NB4 (cell line): Measurements from ENCODE around the gene YEATS2.

Experiments
- DNase-seq: peaks from one replicate; pipeline ENCODE4 v3.0.0; 2010; ENCODE audit warnings: low read depth
- H3K4me3 ChIP-seq: one replicate; pipeline ENCODE4 v1.5.1; 2011; ENCODE audit warnings: mild to moderate bottlenecking, low read depth, low read length, moderate library complexity
- CTCF ChIP-seq: IDR thresholded peaks from one replicate; pipeline ENCODE4 v1.5.1; 2012; ENCODE audit warnings: low read depth, low read length
- MAX ChIP-seq: IDR thresholded peaks from 2 replicates; pipeline ENCODE4 v1.6.1; 2011; ENCODE audit warnings: low read depth, low read length
- MYC ChIP-seq: IDR thresholded peaks from 2 replicates; pipeline ENCODE4 v1.6.1; 2011; ENCODE audit warnings: low read depth, low read length
- POLR2A ChIP-seq: IDR thresholded peaks from 2 replicates; pipeline ENCODE4 v1.6.1; 2011; ENCODE audit warnings: mild to moderate bottlenecking; ENCODE audit not compliant: insufficient read length; ENCODE audit errors: extremely low read depth

The YEATS2 gene

GRCh38 chr3:183809270-183809669 lies 111.7 kb downstream of the YEATS2 start:
- no peak for DNase-seq
- TF ChIP-seq POLR2A (no peak), CTCF (no peak), MYC (no peak), MAX (no peak)
- no peak overlapping the region for H3K4me3 ChIP-seq

DNA sequence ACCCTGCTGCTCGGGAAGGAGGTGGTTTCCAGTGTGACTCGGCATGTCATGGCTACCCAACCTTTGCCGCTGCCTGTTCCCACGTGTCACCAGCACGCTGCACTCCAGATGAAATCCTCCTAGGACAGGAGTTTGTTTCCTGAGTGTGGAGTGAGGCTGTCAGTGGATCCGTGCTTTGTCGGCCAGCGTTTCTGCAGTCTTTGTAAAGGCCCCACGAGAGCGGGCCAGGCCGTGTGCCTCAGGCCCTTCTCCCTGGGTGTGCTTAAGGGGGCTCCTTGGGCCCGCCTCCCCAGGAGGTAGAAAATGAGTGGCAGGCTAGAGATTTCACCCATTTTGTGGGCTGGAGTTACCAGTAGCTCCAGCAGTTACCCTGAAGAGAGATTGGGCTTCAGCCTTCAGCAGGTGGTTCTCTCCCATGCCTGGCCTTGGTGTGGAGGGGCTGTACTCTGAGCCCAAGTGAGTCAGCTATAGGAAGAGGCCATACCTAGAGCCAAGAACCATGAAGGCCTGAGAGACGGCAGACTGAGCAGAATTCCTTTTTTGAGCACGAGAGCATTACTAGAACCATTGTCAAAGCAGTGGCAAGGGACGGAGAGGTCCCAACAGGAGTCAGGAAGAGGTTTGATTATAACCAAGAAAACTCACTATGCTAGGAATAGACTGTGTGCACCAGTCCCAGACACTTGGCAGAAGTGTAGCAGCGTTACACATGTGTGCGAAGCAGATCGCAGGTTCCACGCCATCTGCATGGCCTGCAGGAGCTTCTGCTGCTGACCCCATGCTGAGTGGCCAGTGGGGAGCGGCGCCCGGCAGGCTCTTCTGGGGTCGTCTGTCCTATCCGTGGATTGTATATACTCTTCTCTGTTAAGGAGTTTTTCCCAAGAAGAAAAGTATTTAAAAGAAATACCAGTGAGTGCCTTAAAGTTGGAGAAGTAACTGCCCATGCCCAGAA lies 113.3 kb downstream of the YEATS2 start:
- H3K4me3 ChIP-seq: no peak overlapping the region
- no peak for DNase-seq
- TF ChIP-seq CTCF: no peak
- TF ChIP-seq MYC: no peak
- TF ChIP-seq POLR2A: no peak
- TF ChIP-seq MAX: no peak

GRCh38 chr3:183811638-183812037 lies 114.0 kb downstream of the YEATS2 start:
- H3K4me3 ChIP-seq: no peak overlapping the region
- no peak for DNase-seq

DNA sequence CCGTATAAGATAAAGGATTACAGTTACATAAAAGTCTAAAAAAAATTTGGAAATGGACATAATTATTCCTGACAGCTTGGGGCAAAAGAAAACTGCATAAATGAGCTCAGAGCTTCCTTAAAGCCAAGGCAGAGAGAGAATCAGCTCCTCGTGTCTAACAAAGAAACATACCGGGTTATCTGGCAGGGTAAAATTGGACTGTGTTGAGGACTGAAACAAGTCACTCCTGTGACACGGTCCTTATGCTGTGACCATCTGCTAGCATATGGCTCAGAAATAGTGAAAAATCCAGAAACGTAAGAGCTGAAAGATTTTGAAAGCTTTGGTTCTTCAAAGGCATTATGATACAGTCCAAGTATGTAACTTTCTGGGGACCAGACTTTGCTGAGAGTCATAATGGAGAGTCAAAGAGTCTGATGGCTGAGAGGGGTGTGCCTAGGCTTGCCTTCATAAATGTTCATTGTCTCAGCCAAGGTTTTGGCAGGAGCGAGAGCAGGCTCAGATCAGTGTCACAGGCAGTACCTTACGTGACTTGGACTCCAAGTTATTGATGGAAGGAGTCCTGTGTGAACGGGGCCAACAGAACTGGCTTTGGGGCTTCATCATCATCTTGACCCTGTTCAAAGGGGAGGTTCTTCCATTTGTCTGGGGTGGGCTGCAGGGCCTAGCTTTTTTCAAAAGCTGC lies 115.3 kb downstream of the YEATS2 start:
- TF ChIP-seq MYC (no peak), MAX (no peak), POLR2A (no peak), CTCF (no peak)
- no peak overlapping the region for H3K4me3 ChIP-seq
- no peak for DNase-seq

More at GRCh38 chr3:183811638-183812037, 114.0 kb downstream of the YEATS2 start:
- no peak for TF ChIP-seq CTCF
- TF ChIP-seq MAX: no peak
- TF ChIP-seq POLR2A: no peak
- no peak for TF ChIP-seq MYC

DNA sequence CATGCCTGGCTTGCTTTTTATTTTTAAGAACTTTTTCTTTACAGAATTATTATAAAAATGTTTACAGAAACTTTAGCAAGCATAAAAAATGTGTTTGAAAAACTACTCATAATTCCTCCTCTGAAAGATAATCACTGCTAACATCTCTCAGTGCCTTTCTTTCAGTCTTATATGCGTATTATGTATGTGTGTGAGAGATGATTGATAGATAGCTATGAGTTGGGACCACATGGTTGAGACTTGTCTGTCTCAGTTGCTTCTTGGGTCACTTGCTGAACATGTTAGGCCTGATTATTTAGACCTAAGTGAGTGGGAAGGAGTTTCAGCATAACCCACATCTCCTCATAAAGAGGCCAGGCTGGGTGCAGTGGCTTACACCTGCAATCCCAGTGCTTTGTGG lies 116.6 kb downstream of the YEATS2 start:
- TF ChIP-seq POLR2A: no peak
- no peak for TF ChIP-seq CTCF
- no peak for TF ChIP-seq MAX
- no peak for TF ChIP-seq MYC
- no peak for DNase-seq
- H3K4me3 ChIP-seq: no peak overlapping the region

GRCh38 chr3:183815563-183815940 lies 118.0 kb downstream of the YEATS2 start:
- no peak for DNase-seq

More at GRCh38 chr3:183815563-183815940, 118.0 kb downstream of the YEATS2 start:
- TF ChIP-seq MAX (no peak), MYC (no peak), POLR2A (no peak), CTCF (no peak)
- no peak overlapping the region for H3K4me3 ChIP-seq
